ENCODE data around the gene TBL2. TPM values are rescaled to one million over a fixed set of nuclear protein-coding genes. Genes with fewer than 3 reads are reported as not detected.

The TBL2 gene
- total RNA-seq, 1 donor: 11.5 TPM

Other genes with a start within 250 kb of the TBL2 start
- 0.21 TPM for gene FZD9, start 144.8 kb downstream of the TBL2 start, total RNA-seq
- gene BAZ1B, start 56.3 kb downstream of the TBL2 start, total RNA-seq: 52.2 TPM
- 60.7 TPM for gene BCL7B, start 20.9 kb downstream of the TBL2 start, total RNA-seq
- gene MLXIPL, start 45.9 kb upstream of the TBL2 start, total RNA-seq: 0.42 TPM
- 0.63 TPM for gene VPS37D, start 89.3 kb upstream of the TBL2 start, total RNA-seq
- gene DNAJC30, start 104.9 kb upstream of the TBL2 start, total RNA-seq: 1.9 TPM
- gene BUD23, start 105.0 kb upstream of the TBL2 start, total RNA-seq: 31.7 TPM
- gene STX1A, start 141.1 kb upstream of the TBL2 start, total RNA-seq: 18.6 TPM
- gene ABHD11, start 160.2 kb upstream of the TBL2 start, total RNA-seq: 5.6 TPM
- not detected for gene CLDN3, start 191.7 kb upstream of the TBL2 start, total RNA-seq